Panc1 (cell line): Measurements from ENCODE around the gene ADA. TPM values are rescaled to one million over a fixed set of nuclear protein-coding genes. Genes with fewer than 3 reads are reported as not detected.

Experiments used
- ATAC-seq: fragments of 200-7000 bp; cut with Tn5 transposase; 2 replicates; pipeline ENCODE4 v1.9.1; 2020; ENCODE audit warnings: mild to moderate bottlenecking, moderate library complexity
- BruUV-seq: library from RNA; stranded (reverse); fragments of 400-500 nt; replicated peaks from 2 replicates; lab custom pipeline; 2021; lab: Mats Ljungman, UMichigan
- CTCF ChIA-PET: fragments of 300-600 bp; sonication (Branson Sonifier 250); formaldehyde crosslinking; loops from one replicate; lab custom pipeline; 2022; ENCODE audit warnings: antibody characterized with exemption; lab: Charles Lee
- POLR2A ChIA-PET: fragments of 300-600 bp; sonication (Branson Sonifier 250); formaldehyde crosslinking; loops from one replicate; lab custom pipeline; 2022; ENCODE audit warnings: antibody characterized with exemption; lab: Charles Lee
- DNase-seq: peaks from one replicate; pipeline ENCODE4 v3.0.0-alpha.2; 2010; ENCODE audit warnings: low read depth, low spot score
- H3K27ac ChIP-seq: 2 replicates; pipeline ENCODE4 v1.5.1; 2011; ENCODE audit warnings: mild to moderate bottlenecking, low read length, inconsistent platforms
- H3K27me3 ChIP-seq: fragments of 200-500 bp; sonication (Bioruptor generic); 2 replicates; pipeline ENCODE4 v1.6.0; 2014; ENCODE audit warnings: low read length, inconsistent platforms; ENCODE audit not compliant: control insufficient read depth, insufficient read depth
- H3K36me3 ChIP-seq: fragments of 200-500 bp; sonication (Bioruptor generic); 2 replicates; pipeline ENCODE4 v1.5.1; 2014; ENCODE audit warnings: inconsistent platforms, mild to moderate bottlenecking, low read length, moderate library complexity; ENCODE audit not compliant: control insufficient read depth, insufficient read depth
- H3K4me1 ChIP-seq: 2 replicates; pipeline ENCODE4 v1.5.1; 2011; ENCODE audit warnings: inconsistent platforms, mild to moderate bottlenecking, low read length, moderate library complexity; ENCODE audit not compliant: control insufficient read depth, insufficient read depth
- H3K4me3 ChIP-seq, 2 experiments: 2 replicates each; pipeline ENCODE4 v1.5.1; 2011 to 2012; ENCODE audit warnings: low read depth in 2 of 2, low read length in 2 of 2, mild to moderate bottlenecking in 2 of 2, inconsistent platforms in 1 of 2, moderate library complexity in 1 of 2
- H3K9me3 ChIP-seq: fragments of 200-500 bp; sonication (Bioruptor generic); 2 replicates; pipeline ENCODE4 v1.5.1; 2014; ENCODE audit warnings: low read depth, mild to moderate bottlenecking, inconsistent platforms, low read length, moderate library complexity; ENCODE audit not compliant: control insufficient read depth, insufficient read depth
- CTCF ChIP-seq: fragments of 450-650 bp; IDR thresholded peaks from 2 replicates; pipeline ENCODE4 v1.5.1; 2017; ENCODE audit warnings: mild to moderate bottlenecking
- POLR2AphosphoS5 ChIP-seq: IDR thresholded peaks from 2 replicates; pipeline ENCODE4 v1.6.1; 2012; ENCODE audit warnings: mild to moderate bottlenecking, low read depth, low read length, moderate library complexity
- REST ChIP-seq, 2 experiments: IDR thresholded peaks; 2 replicates each; pipeline ENCODE4 v1.6.1; 2011 to 2012; ENCODE audit warnings: low read depth in 2 of 2, control low read depth in 1 of 2, low read length in 1 of 2, mild to moderate bottlenecking in 1 of 2, moderate library complexity in 1 of 2; ENCODE audit not compliant: insufficient read depth in 1 of 2
- SIN3A ChIP-seq: IDR thresholded peaks from 2 replicates; pipeline ENCODE4 v1.6.1; 2012; ENCODE audit warnings: low read depth, mild to moderate bottlenecking, low read length, moderate library complexity, borderline replicate concordance; ENCODE audit not compliant: insufficient read depth
- TCF7L2 ChIP-seq: IDR thresholded peaks from 2 replicates; pipeline ENCODE4 v1.6.1; 2011; ENCODE audit warnings: mild to moderate bottlenecking, low read depth, low read length, inconsistent platforms
- in situ Hi-C: cut with HindIII; loops from 2 replicates; pipeline ENCODE4 v1.10.0; 2016; ENCODE audit warnings: low sequenced_read_pairs, low pct_unique_long_range_greater_than_20kb
- intact Hi-C: fragments of 100-400 bp; cut with micrococcal nuclease; formaldehyde crosslinking; loops from one replicate; pipeline ENCODE4 v1.10.0; 2022; ENCODE audit not compliant: unreplicated experiment
- total RNA-seq: library from RNA; stranded (reverse); gene quantifications from one replicate; pipeline ENCODE4 v1.2.1, GENCODE V29; 2021; ENCODE audit not compliant: unreplicated experiment

The ADA gene
- total RNA-seq, 1 experiment from 2014 or later: 53.8 TPM

- BruUV-seq: no TSS peak
- H3K36me3 ChIP-seq: peaks cover 4% of the 10 kb centered on the region; the same call in 1 of the 2 replicates
- no peaks in the 10 kb centered on the region for H3K9me3 ChIP-seq
- TF ChIP-seq SIN3A (no peak), CTCF (no peak), TCF7L2 (no peak), POLR2AphosphoS5 (no peak), REST (IDR thresholded peaks at IDR 0.05; ENCODE audit: insufficient read depth in 1 of 2, low read depth in 2 of 2, low read length in 1 of 2) (no peak)
- DNase-seq (no peak), ATAC-seq (no peak)
- no peak overlapping the region for H3K27ac ChIP-seq
- H3K4me3 ChIP-seq: no peak overlapping the region
- H3K27me3 ChIP-seq: no peaks in the 10 kb centered on the region
- in situ Hi-C loops: no loop called here
- H3K4me1 ChIP-seq: no peaks in the 10 kb centered on the region
- ChIA-PET POLR2A (no interaction called here), CTCF (no interaction called here)
- intact Hi-C loops: no loop called here
Measured at GRCh38 chr20:44624152-44624551, 27.3 kb downstream of the ADA start.

DNA sequence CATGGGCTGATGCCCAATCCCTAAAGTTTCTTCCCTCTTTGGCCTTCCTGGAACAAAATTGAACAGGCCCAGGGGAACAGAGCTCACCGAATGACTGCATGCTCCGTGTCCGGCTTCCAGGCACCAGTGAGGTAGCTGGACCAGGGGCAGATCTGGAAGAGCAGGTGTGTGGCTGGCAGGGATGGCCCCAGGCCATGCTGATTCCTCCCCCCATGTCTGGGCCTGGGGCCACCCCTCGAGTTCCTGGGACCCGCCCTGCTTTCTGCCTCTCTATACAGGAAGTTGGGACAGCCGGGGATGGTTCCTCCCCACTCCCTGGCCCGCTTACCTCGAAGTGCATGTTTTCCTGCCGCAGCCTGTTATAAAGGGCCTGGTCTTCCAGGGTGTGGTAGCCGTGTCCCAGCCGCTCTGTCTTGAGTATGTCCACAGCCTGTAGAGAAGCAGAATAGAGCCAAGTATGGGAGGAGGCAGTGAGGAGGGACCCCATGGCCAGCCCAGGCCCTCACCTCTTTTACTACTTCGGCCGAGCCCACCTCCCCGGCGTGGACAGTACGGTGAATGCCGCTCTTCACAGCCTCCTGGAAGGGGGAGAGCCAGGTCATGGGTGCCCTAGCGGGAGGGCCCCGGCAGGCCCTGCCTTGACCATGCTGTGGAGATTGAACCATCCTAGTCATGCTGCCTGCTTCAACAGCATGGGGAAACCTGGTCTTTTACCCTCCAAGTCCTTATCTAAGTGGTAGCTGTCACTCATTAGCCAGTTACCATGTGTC is 28.8 kb downstream of the ADA start:
- POLR2A ChIA-PET: no interaction called here
- no peaks in the 10 kb centered on the region for H3K9me3 ChIP-seq
- in situ Hi-C loops: no loop called here
- no peak for TF ChIP-seq SIN3A
- no peak for TF ChIP-seq CTCF
- no peak for TF ChIP-seq POLR2AphosphoS5
- TF ChIP-seq TCF7L2: no peak
- TF ChIP-seq REST (IDR thresholded peaks at IDR 0.05; ENCODE audit: insufficient read depth in 1 of 2, low read depth in 2 of 2, low read length in 1 of 2): no peak
- peaks cover 4% of the 10 kb centered on the region for H3K36me3 ChIP-seq
- BruUV-seq: no TSS peak
- DNase-seq: no peak
- H3K4me3 ChIP-seq: no peak overlapping the region
- no peaks in the 10 kb centered on the region for H3K4me1 ChIP-seq
- no peak for ATAC-seq
- H3K27me3 ChIP-seq: no peaks in the 10 kb centered on the region
- H3K27ac ChIP-seq: no peak overlapping the region
- CTCF ChIA-PET: no interaction called here
- intact Hi-C loops: no loop called here
